Measurements from ENCODE around the gene DLGAP1.

Gene DLGAP1

GRCh38 chr18:4357579-4357978 is 97.5 kb downstream of the DLGAP1 start:
- no peak overlapping the region for H2AFZ ChIP-seq (ENCODE audit: low read depth, low read length)
- H3K27ac ChIP-seq (ENCODE audit: low read length) = no peak overlapping the region

GRCh38 chr18:4356929-4357328 is 98.2 kb downstream of the DLGAP1 start:
- H3K9ac ChIP-seq (ENCODE audit: low read length) = no peak overlapping the region
- 0 out of 2 replicates have a peak, but pooled peaks cover 5% of the 10 kb centered on the region for H3K27me3 ChIP-seq (ENCODE audit: low read depth, low read length)
- no peak overlapping the region for H2AFZ ChIP-seq (ENCODE audit: low read depth, low read length)
- H3K9me3 ChIP-seq (ENCODE audit: insufficient read depth, low read length) = no peaks in the 10 kb centered on the region
- H3K4me3 ChIP-seq (ENCODE audit: low read length) = no peak overlapping the region
- no peak overlapping the region for H3K4me2 ChIP-seq (ENCODE audit: low read length)
- H3K27ac ChIP-seq (ENCODE audit: low read length) = no peak overlapping the region
- H3K79me2 ChIP-seq (ENCODE audit: low read length) = no peaks in the 10 kb centered on the region
- no peaks in the 10 kb centered on the region for H4K20me1 ChIP-seq (ENCODE audit: insufficient read depth, low read length)
- peaks cover 7% of the 10 kb centered on the region; the same call in 1 of the 2 replicates for H3K4me1 ChIP-seq (ENCODE audit: low read length)
- H3K36me3 ChIP-seq (replicated peaks; ENCODE audit: low read depth, low read length) = no peaks in the 10 kb centered on the region
- TF ChIP-seq EZH2phosphoT487 (IDR thresholded peaks at IDR 0.05; ENCODE audit: low read depth) = no peak
- TF ChIP-seq, protein P1, sequence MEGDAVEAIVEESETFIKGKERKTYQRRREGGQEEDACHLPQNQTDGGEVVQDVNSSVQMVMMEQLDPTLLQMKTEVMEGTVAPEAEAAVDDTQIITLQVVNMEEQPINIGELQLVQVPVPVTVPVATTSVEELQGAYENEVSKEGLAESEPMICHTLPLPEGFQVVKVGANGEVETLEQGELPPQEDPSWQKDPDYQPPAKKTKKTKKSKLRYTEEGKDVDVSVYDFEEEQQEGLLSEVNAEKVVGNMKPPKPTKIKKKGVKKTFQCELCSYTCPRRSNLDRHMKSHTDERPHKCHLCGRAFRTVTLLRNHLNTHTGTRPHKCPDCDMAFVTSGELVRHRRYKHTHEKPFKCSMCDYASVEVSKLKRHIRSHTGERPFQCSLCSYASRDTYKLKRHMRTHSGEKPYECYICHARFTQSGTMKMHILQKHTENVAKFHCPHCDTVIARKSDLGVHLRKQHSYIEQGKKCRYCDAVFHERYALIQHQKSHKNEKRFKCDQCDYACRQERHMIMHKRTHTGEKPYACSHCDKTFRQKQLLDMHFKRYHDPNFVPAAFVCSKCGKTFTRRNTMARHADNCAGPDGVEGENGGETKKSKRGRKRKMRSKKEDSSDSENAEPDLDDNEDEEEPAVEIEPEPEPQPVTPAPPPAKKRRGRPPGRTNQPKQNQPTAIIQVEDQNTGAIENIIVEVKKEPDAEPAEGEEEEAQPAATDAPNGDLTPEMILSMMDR (IDR thresholded peaks at IDR 0.05; ENCODE audit: low read depth, low read length) = no peak

More at GRCh38 chr18:4357579-4357978, 97.5 kb downstream of the DLGAP1 start:
- no peak overlapping the region for H3K4me2 ChIP-seq (ENCODE audit: low read length)
- no peak for TF ChIP-seq EZH2phosphoT487 (IDR thresholded peaks at IDR 0.05; ENCODE audit: low read depth)
- TF ChIP-seq, protein P1 (IDR thresholded peaks at IDR 0.05; ENCODE audit: low read depth, low read length) = no peak
- H3K36me3 ChIP-seq (replicated peaks; ENCODE audit: low read depth, low read length) = no peaks in the 10 kb centered on the region
- no peak overlapping the region for H3K9ac ChIP-seq (ENCODE audit: low read length)
- H3K79me2 ChIP-seq (ENCODE audit: low read length) = no peaks in the 10 kb centered on the region
- H4K20me1 ChIP-seq (ENCODE audit: insufficient read depth, low read length) = no peaks in the 10 kb centered on the region
- no peaks in the 10 kb centered on the region for H3K9me3 ChIP-seq (ENCODE audit: insufficient read depth, low read length)
- H3K4me3 ChIP-seq (ENCODE audit: low read length) = no peak overlapping the region
- 0 out of 2 replicates have a peak, but pooled peaks cover 3% of the 10 kb centered on the region for H3K27me3 ChIP-seq (ENCODE audit: low read depth, low read length)
- H3K4me1 ChIP-seq (ENCODE audit: low read length) = peaks cover 7% of the 10 kb centered on the region; the same call in 1 of the 2 replicates

GRCh38 chr18:4353853-4354418 is 101.2 kb downstream of the DLGAP1 start:
- Histone ChIP-seq H3K36me3 (replicated peaks; ENCODE audit: low read depth, low read length) (no peaks in the 10 kb centered on the region), H3K4me2 (ENCODE audit: low read length) (no peak overlapping the region), H3K4me1 (ENCODE audit: low read length) (peaks cover 7% of the 10 kb centered on the region; the same call in 1 of the 2 replicates), H3K27ac (ENCODE audit: low read length) (no peak overlapping the region), H3K9me3 (ENCODE audit: insufficient read depth, low read length) (no peaks in the 10 kb centered on the region), H3K27me3 (ENCODE audit: low read depth, low read length) (0 out of 2 replicates have a peak, but pooled peaks cover 5% of the 10 kb centered on the region), H3K4me3 (ENCODE audit: low read length) (no peak overlapping the region), H3K9ac (ENCODE audit: low read length) (no peak overlapping the region), H2AFZ (ENCODE audit: low read depth, low read length) (no peak overlapping the region), H3K79me2 (ENCODE audit: low read length) (no peaks in the 10 kb centered on the region), H4K20me1 (ENCODE audit: insufficient read depth, low read length) (no peaks in the 10 kb centered on the region)
- TF ChIP-seq, protein P1 (IDR thresholded peaks at IDR 0.05; ENCODE audit: low read depth, low read length) = no peak
- TF ChIP-seq EZH2phosphoT487 (IDR thresholded peaks at IDR 0.05; ENCODE audit: low read depth) = no peak

GRCh38 chr18:4352746-4353551 is 102.2 kb downstream of the DLGAP1 start:
- H3K9me3 ChIP-seq (ENCODE audit: insufficient read depth, low read length) = no peaks in the 10 kb centered on the region
- no peaks in the 10 kb centered on the region for H3K79me2 ChIP-seq (ENCODE audit: low read length)
- H3K27me3 ChIP-seq (ENCODE audit: low read depth, low read length) = 0 out of 2 replicates have a peak, but pooled peaks cover 5% of the 10 kb centered on the region
- H3K27ac ChIP-seq (ENCODE audit: low read length) = no peak overlapping the region
- no peaks in the 10 kb centered on the region for H3K36me3 ChIP-seq (replicated peaks; ENCODE audit: low read depth, low read length)
- no peaks in the 10 kb centered on the region for H4K20me1 ChIP-seq (ENCODE audit: insufficient read depth, low read length)
- peaks cover 7% of the 10 kb centered on the region; the same call in 1 of the 2 replicates for H3K4me1 ChIP-seq (ENCODE audit: low read length)
- no peak overlapping the region for H2AFZ ChIP-seq (ENCODE audit: low read depth, low read length)
- no peak overlapping the region for H3K9ac ChIP-seq (ENCODE audit: low read length)
- no peak for TF ChIP-seq EZH2phosphoT487 (IDR thresholded peaks at IDR 0.05; ENCODE audit: low read depth)
- TF ChIP-seq, protein P1 (IDR thresholded peaks at IDR 0.05; ENCODE audit: low read depth, low read length) = no peak
- no peak overlapping the region for H3K4me3 ChIP-seq (ENCODE audit: low read length)
- H3K4me2 ChIP-seq (ENCODE audit: low read length) = no peak overlapping the region
